ENCODE results near the gene TRIM32. TPM values are rescaled to one million over a fixed set of nuclear protein-coding genes. Genes with fewer than 3 reads are reported as not detected.

The TRIM32 gene
- total and polyA plus RNA-seq, 4 donors = 16.5 to 17.6 (median 17.1) TPM

DNA sequence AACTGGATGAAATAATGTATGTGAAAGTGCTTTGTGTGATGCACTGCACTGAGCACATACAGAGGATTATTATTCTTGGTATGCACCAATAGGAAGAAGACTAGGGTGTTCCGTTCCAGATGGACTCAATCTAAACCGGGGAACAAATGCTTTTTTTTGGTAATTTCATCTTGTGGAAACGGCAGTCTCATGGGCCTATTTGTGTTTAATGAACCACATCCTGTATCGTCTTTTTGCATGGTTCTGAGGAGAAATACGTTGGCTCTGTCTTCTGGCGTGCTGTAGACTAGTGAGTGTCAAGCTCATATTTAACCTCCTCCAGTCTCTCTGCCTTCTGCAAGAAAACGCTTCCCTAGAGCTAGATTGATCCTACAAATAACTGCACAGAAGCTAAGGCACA is 30.0 kb downstream of the TRIM32 start:
- no CpG with 5 or more reads among the region's 7 CpGs for WGBS (ENCODE audit: insufficient coverage)
- Histone ChIP-seq H3K9me3 (ENCODE audit: control insufficient read depth, insufficient read depth, low read length) (no peaks in the 10 kb centered on the region), H3K36me3 (ENCODE audit: control insufficient read depth, insufficient read depth, low read length) (no peaks in the 10 kb centered on the region), H3K4me3 (ENCODE audit: low read depth, low read length) (no peak overlapping the region), H3K4me1 (ENCODE audit: control insufficient read depth, insufficient read depth, low read length) (no peaks in the 10 kb centered on the region), H3K27ac (ENCODE audit: low read depth, low read length) (no peak overlapping the region), H3K27me3 (ENCODE audit: control insufficient read depth, insufficient read depth, low read length) (no peaks in the 10 kb centered on the region)
- DNase-seq (ENCODE audit: low read depth in 4 of 6, low spot score in 6 of 6) = peak in 4 of 6 donors; percentile 23 to 96 (median 32)

DNA sequence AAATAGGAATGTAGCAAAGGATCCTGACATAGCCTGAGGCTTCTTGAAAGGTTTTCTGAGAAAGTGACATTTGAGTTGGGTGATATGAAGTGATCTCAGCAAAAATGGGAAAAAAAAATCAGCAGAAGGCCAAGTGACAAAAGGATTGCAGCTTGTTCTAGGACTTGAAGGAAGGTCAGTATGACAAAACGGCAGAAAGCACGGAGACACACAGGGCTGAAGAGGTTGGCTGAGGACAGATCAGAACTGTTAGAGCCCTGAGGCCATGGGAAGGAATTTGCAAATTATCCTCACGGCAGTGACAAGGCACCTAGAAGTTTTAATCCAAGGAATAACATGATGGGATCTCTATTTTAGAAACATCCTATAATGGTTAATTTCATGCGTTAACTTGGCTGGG is 31.0 kb downstream of the TRIM32 start:
- Histone ChIP-seq H3K27me3 (ENCODE audit: control insufficient read depth, insufficient read depth, low read length) (no peaks in the 10 kb centered on the region), H3K4me3 (ENCODE audit: low read depth, low read length) (no peak overlapping the region), H3K36me3 (ENCODE audit: control insufficient read depth, insufficient read depth, low read length) (no peaks in the 10 kb centered on the region), H3K9me3 (ENCODE audit: control insufficient read depth, insufficient read depth, low read length) (no peaks in the 10 kb centered on the region), H3K4me1 (ENCODE audit: control insufficient read depth, insufficient read depth, low read length) (no peaks in the 10 kb centered on the region), H3K27ac (ENCODE audit: low read depth, low read length) (no peak overlapping the region)
- DNase-seq (ENCODE audit: low read depth in 4 of 6, low spot score in 6 of 6) = no peak
- WGBS (ENCODE audit: insufficient coverage) = 91% methylated on average over 3 of the region's 4 CpGs

- DNase-seq (ENCODE audit: low read depth in 4 of 6, low spot score in 6 of 6) = no peak
- no peaks in the 10 kb centered on the region for H3K9me3 ChIP-seq (ENCODE audit: control insufficient read depth, insufficient read depth, low read length)
- H3K27me3 ChIP-seq (ENCODE audit: control insufficient read depth, insufficient read depth, low read length) = no peaks in the 10 kb centered on the region
- no peak overlapping the region for H3K4me3 ChIP-seq (ENCODE audit: low read depth, low read length)
- no peaks in the 10 kb centered on the region for H3K4me1 ChIP-seq (ENCODE audit: control insufficient read depth, insufficient read depth, low read length)
- H3K27ac ChIP-seq (ENCODE audit: low read depth, low read length) = no peak overlapping the region
- no peaks in the 10 kb centered on the region for H3K36me3 ChIP-seq (ENCODE audit: control insufficient read depth, insufficient read depth, low read length)
- 57% methylated on average over 1 of the region's 2 CpGs for WGBS (ENCODE audit: insufficient coverage)
Observed at GRCh38 chr9:116720111-116720510, 33.0 kb downstream of the TRIM32 start.

DNA sequence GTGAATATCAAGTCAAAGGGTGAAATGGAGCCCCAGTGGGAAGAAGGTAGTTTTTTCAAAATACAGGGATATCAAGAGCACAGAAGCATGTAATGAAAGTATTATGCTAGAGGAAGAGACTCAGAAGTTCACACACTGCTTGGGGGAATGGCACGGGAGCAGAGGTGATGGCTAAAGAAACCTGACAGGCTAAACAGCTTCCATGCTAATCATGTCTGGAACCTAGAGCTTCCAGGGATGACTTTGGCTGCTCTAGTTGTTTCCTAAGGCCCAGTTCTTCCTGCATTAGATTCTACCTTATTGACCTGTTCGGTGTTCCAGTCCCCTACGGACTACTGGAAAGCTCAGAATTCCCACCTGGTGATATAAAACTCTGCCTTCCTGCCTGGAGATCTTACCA is 34.3 kb downstream of the TRIM32 start:
- Histone ChIP-seq H3K27me3 (ENCODE audit: control insufficient read depth, insufficient read depth, low read length) (no peaks in the 10 kb centered on the region), H3K36me3 (ENCODE audit: control insufficient read depth, insufficient read depth, low read length) (peaks cover 6% of the 10 kb centered on the region), H3K4me1 (ENCODE audit: control insufficient read depth, insufficient read depth, low read length) (no peaks in the 10 kb centered on the region), H3K27ac (ENCODE audit: low read depth, low read length) (no peak overlapping the region), H3K4me3 (ENCODE audit: low read depth, low read length) (no peak overlapping the region), H3K9me3 (ENCODE audit: control insufficient read depth, insufficient read depth, low read length) (no peaks in the 10 kb centered on the region)
- DNase-seq (ENCODE audit: low read depth in 4 of 6, low spot score in 6 of 6) = no peak
- 100% methylated on average over 2 of the region's 3 CpGs for WGBS (ENCODE audit: insufficient coverage)

DNA sequence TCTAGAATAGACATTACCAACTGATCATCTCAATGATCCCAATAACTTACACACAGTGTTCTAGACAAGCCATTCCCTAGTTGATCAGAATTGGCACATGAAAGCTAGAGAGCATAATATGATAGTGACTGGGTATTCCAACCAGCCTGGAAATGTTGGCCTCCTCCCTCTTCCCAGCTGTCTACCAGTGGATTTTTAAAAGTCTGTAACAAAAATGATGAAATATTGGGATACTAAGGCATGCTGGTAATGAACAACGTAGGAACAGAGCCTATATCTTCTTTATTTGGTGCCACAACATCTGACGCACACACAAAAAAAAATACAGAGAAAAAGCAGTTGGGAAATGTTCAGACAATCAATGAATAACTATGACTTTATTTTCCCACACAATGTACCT is 34.8 kb downstream of the TRIM32 start:
- no CpG with 5 or more reads among the region's 2 CpGs for WGBS (ENCODE audit: insufficient coverage)
- no peak for DNase-seq (ENCODE audit: low read depth in 4 of 6, low spot score in 6 of 6)
- no peaks in the 10 kb centered on the region for H3K9me3 ChIP-seq (ENCODE audit: control insufficient read depth, insufficient read depth, low read length)
- H3K4me1 ChIP-seq (ENCODE audit: control insufficient read depth, insufficient read depth, low read length) = no peaks in the 10 kb centered on the region
- H3K4me3 ChIP-seq (ENCODE audit: low read depth, low read length) = no peak overlapping the region
- H3K27ac ChIP-seq (ENCODE audit: low read depth, low read length) = no peak overlapping the region
- peaks cover 6% of the 10 kb centered on the region for H3K36me3 ChIP-seq (ENCODE audit: control insufficient read depth, insufficient read depth, low read length)
- no peaks in the 10 kb centered on the region for H3K27me3 ChIP-seq (ENCODE audit: control insufficient read depth, insufficient read depth, low read length)

GRCh38 chr9:116724123-116724522 is 37.0 kb downstream of the TRIM32 start:
- 40% methylated on average over 1 of the region's 3 CpGs for WGBS (ENCODE audit: insufficient coverage)
- no peaks in the 10 kb centered on the region for H3K4me1 ChIP-seq (ENCODE audit: control insufficient read depth, insufficient read depth, low read length)
- no peak overlapping the region for H3K4me3 ChIP-seq (ENCODE audit: low read depth, low read length)
- no peaks in the 10 kb centered on the region for H3K9me3 ChIP-seq (ENCODE audit: control insufficient read depth, insufficient read depth, low read length)
- peak in 1 of 6 donors; percentile 43 for DNase-seq (ENCODE audit: low read depth in 4 of 6, low spot score in 6 of 6)
- H3K27me3 ChIP-seq (ENCODE audit: control insufficient read depth, insufficient read depth, low read length) = no peaks in the 10 kb centered on the region
- peaks cover 6% of the 10 kb centered on the region for H3K36me3 ChIP-seq (ENCODE audit: control insufficient read depth, insufficient read depth, low read length)
- no peak overlapping the region for H3K27ac ChIP-seq (ENCODE audit: low read depth, low read length)

DNA sequence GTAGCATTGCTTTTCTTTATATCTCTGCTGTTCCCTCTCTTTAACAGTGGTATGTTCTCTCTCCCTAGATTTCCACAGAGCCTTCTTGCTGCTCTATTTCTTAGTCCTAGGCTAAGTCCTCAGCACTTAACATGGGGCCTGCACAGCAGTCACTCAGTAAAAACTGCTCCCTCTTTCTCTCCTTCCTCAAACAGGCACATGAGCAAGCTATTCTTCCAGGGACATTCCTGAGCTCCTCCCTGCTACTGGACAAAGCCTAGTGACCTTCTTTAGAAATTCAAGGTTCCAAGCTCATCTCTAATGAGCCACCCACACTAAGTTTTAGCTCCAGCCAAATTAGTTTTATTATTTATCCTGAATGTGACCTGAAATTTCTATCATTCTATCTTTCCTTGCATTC is 39.5 kb downstream of the TRIM32 start:
- no peak for DNase-seq (ENCODE audit: low read depth in 4 of 6, low spot score in 6 of 6)
- Histone ChIP-seq H3K4me3 (ENCODE audit: low read depth, low read length) (no peak overlapping the region), H3K27me3 (ENCODE audit: control insufficient read depth, insufficient read depth, low read length) (no peaks in the 10 kb centered on the region), H3K27ac (ENCODE audit: low read depth, low read length) (no peak overlapping the region), H3K9me3 (ENCODE audit: control insufficient read depth, insufficient read depth, low read length) (no peaks in the 10 kb centered on the region), H3K4me1 (ENCODE audit: control insufficient read depth, insufficient read depth, low read length) (no peaks in the 10 kb centered on the region), H3K36me3 (ENCODE audit: control insufficient read depth, insufficient read depth, low read length) (peaks cover 6% of the 10 kb centered on the region)

GRCh38 chr9:116733010-116733641 is 46.0 kb downstream of the TRIM32 start:
- Histone ChIP-seq H3K9me3 (ENCODE audit: control insufficient read depth, insufficient read depth, low read length) (no peaks in the 10 kb centered on the region), H3K27me3 (ENCODE audit: control insufficient read depth, insufficient read depth, low read length) (no peaks in the 10 kb centered on the region), H3K4me3 (ENCODE audit: low read depth, low read length) (no peak overlapping the region), H3K27ac (ENCODE audit: low read depth, low read length) (no peak overlapping the region), H3K36me3 (ENCODE audit: control insufficient read depth, insufficient read depth, low read length) (no peaks in the 10 kb centered on the region), H3K4me1 (ENCODE audit: control insufficient read depth, insufficient read depth, low read length) (no peaks in the 10 kb centered on the region)
- WGBS (ENCODE audit: insufficient coverage) = 90% methylated on average over 7 of the region's 9 CpGs
- no peak for DNase-seq (ENCODE audit: low read depth in 4 of 6, low spot score in 6 of 6)

DNA sequence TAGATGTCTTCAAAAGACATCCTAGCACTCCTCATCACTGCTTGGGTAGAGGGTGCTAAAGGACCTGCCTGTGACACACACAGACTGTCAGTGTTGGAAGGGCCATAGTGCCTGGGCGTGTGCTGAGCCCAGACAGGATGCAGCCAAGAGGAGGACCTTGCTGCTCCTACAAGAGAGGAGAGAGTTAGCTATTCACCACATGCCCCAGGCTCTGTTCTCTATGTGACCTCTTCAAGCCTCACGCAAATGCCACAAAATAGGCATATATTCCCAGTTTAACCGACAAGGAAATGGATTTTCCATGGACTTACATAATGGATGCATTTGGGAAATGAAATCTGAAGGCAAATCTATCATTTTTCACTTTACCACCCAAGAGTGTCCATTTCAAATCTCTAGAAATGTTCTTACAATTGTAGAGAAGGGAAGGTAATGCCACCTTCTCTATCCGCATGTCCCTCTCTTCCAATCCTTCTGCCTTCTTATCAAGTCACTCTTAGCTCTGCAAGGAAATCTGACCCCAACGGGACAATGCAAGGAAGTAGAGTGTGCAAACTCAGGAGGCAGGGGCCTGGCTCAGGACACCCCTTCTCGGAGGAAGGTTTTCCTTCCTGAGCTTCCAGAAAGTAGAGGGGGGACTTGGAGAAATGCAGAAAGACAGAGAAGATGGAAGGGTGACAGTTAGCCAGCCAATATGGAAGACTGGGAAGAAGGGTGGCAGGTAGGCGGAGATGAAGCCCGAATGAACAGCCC is 49.5 kb downstream of the TRIM32 start:
- 56% methylated on average over 5 of the region's 8 CpGs for WGBS (ENCODE audit: insufficient coverage)
- no peak overlapping the region for H3K4me3 ChIP-seq (ENCODE audit: low read depth, low read length)
- no peak for DNase-seq (ENCODE audit: low read depth in 4 of 6, low spot score in 6 of 6)
- no peaks in the 10 kb centered on the region for H3K36me3 ChIP-seq (ENCODE audit: control insufficient read depth, insufficient read depth, low read length)
- H3K9me3 ChIP-seq (ENCODE audit: control insufficient read depth, insufficient read depth, low read length) = no peaks in the 10 kb centered on the region
- no peak overlapping the region for H3K27ac ChIP-seq (ENCODE audit: low read depth, low read length)
- no peaks in the 10 kb centered on the region for H3K27me3 ChIP-seq (ENCODE audit: control insufficient read depth, insufficient read depth, low read length)
- no peaks in the 10 kb centered on the region for H3K4me1 ChIP-seq (ENCODE audit: control insufficient read depth, insufficient read depth, low read length)

- no peaks in the 10 kb centered on the region for H3K4me1 ChIP-seq (ENCODE audit: control insufficient read depth, insufficient read depth, low read length)
Observed at GRCh38 chr9:116737152-116737546, 50.0 kb downstream of the TRIM32 start.

More at GRCh38 chr9:116737152-116737546, 50.0 kb downstream of the TRIM32 start:
- H3K27ac ChIP-seq (ENCODE audit: low read depth, low read length) = no peak overlapping the region
- DNase-seq (ENCODE audit: low read depth in 4 of 6, low spot score in 6 of 6) = peak in 5 of 6 donors; percentile 31 to 90 (median 48)
- 13% methylated on average over 10 of the region's 16 CpGs for WGBS (ENCODE audit: insufficient coverage)
- H3K4me3 ChIP-seq (ENCODE audit: low read depth, low read length) = no peak overlapping the region
- no peaks in the 10 kb centered on the region for H3K36me3 ChIP-seq (ENCODE audit: control insufficient read depth, insufficient read depth, low read length)
- no peaks in the 10 kb centered on the region for H3K9me3 ChIP-seq (ENCODE audit: control insufficient read depth, insufficient read depth, low read length)
- H3K27me3 ChIP-seq (ENCODE audit: control insufficient read depth, insufficient read depth, low read length) = no peaks in the 10 kb centered on the region

All from spinal cord (tissue), 10 donors.